Esophagus muscularis mucosa (tissue), 3 donors: Measurements from ENCODE around the gene TTC17.

Experiments used
- CTCF ChIP-seq, 3 experiments: fragments of 200-600 bp in 2 of 3; fragments of 450-650 bp in 1 of 3; sonication (generic) in 2 of 3; IDR thresholded peaks; one replicate each; pipeline ENCODE4 v1.5.1; 2017 to 2019; ENCODE audit warnings: antibody characterized with exemption in 3 of 3, mild to moderate bottlenecking in 2 of 3, moderate library complexity in 1 of 3
- POLR2AphosphoS5 ChIP-seq, 2 donors: sonication (generic); formaldehyde crosslinking; IDR thresholded peaks; one replicate each; pipeline ENCODE4 v1.6.1; 2017; ENCODE audit warnings: antibody characterized with exemption in 2 of 2

GRCh38 chr11:43541993-43542392 lies 183.3 kb downstream of the TTC17 start:
- TF ChIP-seq CTCF (IDR thresholded peaks at IDR 0.05) (no peak), POLR2AphosphoS5 (IDR thresholded peaks at IDR 0.05) (no peak)
